Erythroblast (primary cell): Measurements from ENCODE around the gene DNHD1.

Experiments used
- GATA1 ChIP-seq: IDR thresholded peaks from 2 replicates; pipeline ENCODE4 v1.6.1; 2011; ENCODE audit warnings: low read depth, mild to moderate bottlenecking, control low read depth, low read length, moderate library complexity
- POLR2A ChIP-seq: IDR thresholded peaks from 2 replicates; pipeline ENCODE4 v1.6.1; 2011; ENCODE audit warnings: mild to moderate bottlenecking, low read length

GRCh38 chr11:6457581-6458320 is 39.3 kb upstream of the DNHD1 start:
- no peak for TF ChIP-seq POLR2A
- TF ChIP-seq GATA1: no peak
